Head of caudate nucleus (tissue), 42 donors: ENCODE data around the gene AJUBA.
"Not testable (repeated sequence)": the region's sequence is repeated elsewhere in the genome, so short reads cannot be mapped to it uniquely, and the experiment has no call there.

Experiments
- DNase-seq, 42 donors: peaks; one replicate each; pipeline versions ENCODE4 v3.0.0 to v3.0.0-alpha.2; 2020 to 2021; ENCODE audit warnings: mixed read lengths in 7 of 42
- intact Hi-C: fragments of 100-400 bp; cut with DNase I; formaldehyde crosslinking; loops from one replicate; pipeline ENCODE4 v1.15.0; 2022

The AJUBA gene

GRCh38 chr14:22965916-22966782, 16.2 kb downstream of the AJUBA start:
- intact Hi-C loops, DNase-seq: not testable (repeated sequence)

- intact Hi-C loops = no loop called here
- no peak for DNase-seq
Measured at GRCh38 chr14:22962061-22962676, 20.2 kb downstream of the AJUBA start.

GRCh38 chr14:22955702-22956569, 26.4 kb downstream of the AJUBA start:
- intact Hi-C loops = no loop called here

GRCh38 chr14:22952418-22952817, 29.9 kb downstream of the AJUBA start:
- no peak for DNase-seq
- intact Hi-C loops = no loop called here

More at GRCh38 chr14:22955702-22956569, 26.4 kb downstream of the AJUBA start:
- no peak for DNase-seq

GRCh38 chr14:22951795-22952194, 30.6 kb downstream of the AJUBA start:
- intact Hi-C loops, DNase-seq: not testable (repeated sequence)

GRCh38 chr14:22945642-22946041, 36.7 kb downstream of the AJUBA start:
- DNase-seq = no peak
- intact Hi-C loops = no loop called here

GRCh38 chr14:22939684-22940083, 42.7 kb downstream of the AJUBA start:
- intact Hi-C loops = loop anchor here (10.0 kb wide), 1 partner anchor 45 kb away; the partner anchor contains the start of gene AJUBA
- no peak for DNase-seq

- no peak for DNase-seq
- intact Hi-C loops = loop anchor here (10.0 kb wide), 1 partner anchor 50 kb away; the partner anchor contains the start of gene AJUBA
Measured at GRCh38 chr14:22935156-22935555, 47.2 kb downstream of the AJUBA start.

- no peak for DNase-seq
- intact Hi-C loops = loop anchor here (10.0 kb wide), 1 partner anchor 53 kb away; the partner anchor contains the start of gene AJUBA
Measured at GRCh38 chr14:22932146-22932545, 50.2 kb downstream of the AJUBA start.

- peak in 1 of 42 donors; percentile 27 for DNase-seq
- intact Hi-C loops = loop anchor here (1.0 to 10.0 kb wide), 2 partner anchors 11 to 55 kb away; partner anchors contain the start of genes AJUBA and RBM23
Measured at GRCh38 chr14:22929961-22930364, 52.4 kb downstream of the AJUBA start.

- DNase-seq = peak; percentile 92 to 100 (median 99)
- intact Hi-C loops = loop anchor here (1.0 kb wide), 1 partner anchor 10 kb away; the partner anchor contains the start of gene RBM23
Measured at GRCh38 chr14:22929104-22929960, 53.0 kb downstream of the AJUBA start, which contains the start of gene PRMT5. Gene PRMT5 (minus strand): TSS chr14:22929376. CDS start chr14:22929361, 15 bp downstream.

- DNase-seq = peak in 1 of 42 donors; percentile 28
- intact Hi-C loops = loop anchor here (1.0 kb wide), 1 partner anchor 9 kb away; the partner anchor contains the start of gene RBM23
Measured at GRCh38 chr14:22928237-22929103, 53.9 kb downstream of the AJUBA start.

GRCh38 chr14:22926316-22926715, 56.0 kb downstream of the AJUBA start:
- intact Hi-C loops = no loop called here
- no peak for DNase-seq

- intact Hi-C loops = no loop called here
- DNase-seq = no peak
Measured at GRCh38 chr14:22925513-22925912, 56.8 kb downstream of the AJUBA start.

- no peak for DNase-seq
- intact Hi-C loops = no loop called here
Measured at GRCh38 chr14:22923746-22924145, 58.6 kb downstream of the AJUBA start.

GRCh38 chr14:22922294-22922693, 60.1 kb downstream of the AJUBA start:
- intact Hi-C loops = no loop called here
- no peak for DNase-seq
